Ammon's horn (tissue), 1 donor: ENCODE results near the gene FRS2.

Source experiments
- DNase-seq: peaks from one replicate; pipeline ENCODE4 v3.0.0-alpha.2; 2016; ENCODE audit warnings: low spot score

Gene FRS2

GRCh38 chr12:69527506-69528272 lies 57.5 kb downstream of the FRS2 start:
- DNase-seq: no peak

- no peak for DNase-seq
Observed at GRCh38 chr12:69529021-69529420, 58.8 kb downstream of the FRS2 start.

- no peak for DNase-seq
Observed at GRCh38 chr12:69533844-69534243, 63.7 kb downstream of the FRS2 start.

- DNase-seq: peak; percentile 90
Observed at GRCh38 chr12:69534389-69534822, 64.2 kb downstream of the FRS2 start.

- DNase-seq: no peak
Observed at GRCh38 chr12:69540987-69541386, 70.8 kb downstream of the FRS2 start.

GRCh38 chr12:69544087-69544486 lies 73.9 kb downstream of the FRS2 start:
- DNase-seq: no peak

- no peak for DNase-seq
Observed at GRCh38 chr12:69545081-69545480, 74.9 kb downstream of the FRS2 start.

- no peak for DNase-seq
Observed at GRCh38 chr12:69546693-69547438, 76.7 kb downstream of the FRS2 start.

- DNase-seq: no peak
Observed at GRCh38 chr12:69548687-69549086, 78.5 kb downstream of the FRS2 start.

GRCh38 chr12:69550569-69551350 lies 80.6 kb downstream of the FRS2 start:
- no peak for DNase-seq

GRCh38 chr12:69553628-69554248 lies 83.5 kb downstream of the FRS2 start:
- DNase-seq: peak; percentile 59

GRCh38 chr12:69555461-69555860 lies 85.3 kb downstream of the FRS2 start:
- DNase-seq: no peak

- DNase-seq: no peak
Observed at GRCh38 chr12:69556383-69556782, 86.2 kb downstream of the FRS2 start.

- DNase-seq: no peak
Observed at GRCh38 chr12:69563166-69563762, 93.1 kb downstream of the FRS2 start.

- DNase-seq: no peak
Observed at GRCh38 chr12:69566603-69567002, 96.4 kb downstream of the FRS2 start.

- no peak for DNase-seq
Observed at GRCh38 chr12:69569236-69569635, 99.0 kb downstream of the FRS2 start.

GRCh38 chr12:69570000-69570516 lies 99.9 kb downstream of the FRS2 start:
- no peak for DNase-seq

- DNase-seq: peak; percentile 60
Observed at GRCh38 chr12:69570545-69571399, 100.6 kb downstream of the FRS2 start.

GRCh38 chr12:69575346-69575745 lies 105.2 kb downstream of the FRS2 start:
- no peak for DNase-seq

GRCh38 chr12:69578283-69578682 lies 108.1 kb downstream of the FRS2 start:
- DNase-seq: no peak

- no peak for DNase-seq
Observed at GRCh38 chr12:69579029-69579428, 108.8 kb downstream of the FRS2 start.
